ENCODE measurements around the gene RAB3IL1.

Gene RAB3IL1

GRCh38 chr11:61862714-61863547 is 54.4 kb downstream of the RAB3IL1 start:
- DNase-seq, result no peak

DNA sequence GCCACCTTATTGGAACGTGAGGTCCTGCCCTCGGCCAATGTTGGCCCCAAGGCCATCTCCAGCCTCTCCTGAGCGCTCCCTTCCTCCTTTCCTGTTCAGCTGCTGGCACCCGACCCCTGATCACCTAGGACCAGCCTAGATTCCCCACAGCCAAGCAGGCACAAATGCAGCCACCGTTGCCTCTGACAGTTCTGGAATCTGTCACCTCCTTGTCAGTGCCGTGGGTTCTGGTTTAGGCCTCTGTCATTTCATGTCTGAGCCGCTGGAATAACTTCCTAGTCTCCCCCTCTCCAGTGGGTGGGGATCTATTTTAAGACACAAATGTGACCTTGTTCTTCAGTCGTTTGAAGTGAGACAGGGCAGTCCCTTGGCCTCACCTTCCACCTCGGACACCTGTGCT is 55.7 kb downstream of the RAB3IL1 start:
- DNase-seq, result no peak

DNA sequence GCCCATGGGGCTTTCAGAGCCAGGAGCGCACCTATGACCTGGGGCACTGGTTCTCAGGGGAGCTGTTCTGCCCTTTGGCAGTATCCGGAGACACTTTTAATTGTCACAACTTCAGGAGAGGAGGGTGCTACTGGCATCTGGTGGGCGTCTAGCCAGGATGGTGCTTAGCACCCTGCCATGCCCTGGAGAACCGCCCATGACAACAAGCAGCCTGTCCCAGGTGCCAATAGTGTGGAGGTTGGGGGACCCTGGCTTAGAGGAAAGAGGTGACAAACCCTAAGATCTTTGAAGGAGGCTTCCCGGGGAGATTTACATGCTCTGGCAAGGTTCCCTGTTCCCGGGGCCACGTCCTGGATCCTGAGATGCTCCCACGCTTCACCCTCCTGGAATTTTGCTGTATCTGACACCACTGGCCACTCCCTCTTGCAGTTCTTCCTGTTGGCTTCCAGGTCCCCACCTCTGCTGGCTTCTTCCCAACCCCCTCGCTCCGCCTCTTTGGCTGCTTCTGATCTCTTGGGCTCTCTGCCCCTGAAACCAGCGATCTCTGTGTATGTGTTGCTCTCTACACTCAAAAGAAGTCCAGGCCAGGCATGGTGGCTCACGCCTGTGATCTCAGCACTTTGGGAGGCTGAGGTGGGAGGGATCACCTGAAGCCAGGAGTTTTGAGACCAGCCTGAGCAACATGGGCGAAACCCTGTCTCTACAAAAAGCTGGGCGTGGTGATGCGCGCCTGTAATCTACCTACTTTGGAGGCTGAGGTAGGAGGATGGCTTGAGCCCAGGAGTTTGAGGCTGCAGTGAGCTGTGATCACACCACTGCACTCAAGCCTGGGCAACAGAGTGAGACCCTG is 57.1 kb downstream of the RAB3IL1 start:
- no peak for DNase-seq

DNA sequence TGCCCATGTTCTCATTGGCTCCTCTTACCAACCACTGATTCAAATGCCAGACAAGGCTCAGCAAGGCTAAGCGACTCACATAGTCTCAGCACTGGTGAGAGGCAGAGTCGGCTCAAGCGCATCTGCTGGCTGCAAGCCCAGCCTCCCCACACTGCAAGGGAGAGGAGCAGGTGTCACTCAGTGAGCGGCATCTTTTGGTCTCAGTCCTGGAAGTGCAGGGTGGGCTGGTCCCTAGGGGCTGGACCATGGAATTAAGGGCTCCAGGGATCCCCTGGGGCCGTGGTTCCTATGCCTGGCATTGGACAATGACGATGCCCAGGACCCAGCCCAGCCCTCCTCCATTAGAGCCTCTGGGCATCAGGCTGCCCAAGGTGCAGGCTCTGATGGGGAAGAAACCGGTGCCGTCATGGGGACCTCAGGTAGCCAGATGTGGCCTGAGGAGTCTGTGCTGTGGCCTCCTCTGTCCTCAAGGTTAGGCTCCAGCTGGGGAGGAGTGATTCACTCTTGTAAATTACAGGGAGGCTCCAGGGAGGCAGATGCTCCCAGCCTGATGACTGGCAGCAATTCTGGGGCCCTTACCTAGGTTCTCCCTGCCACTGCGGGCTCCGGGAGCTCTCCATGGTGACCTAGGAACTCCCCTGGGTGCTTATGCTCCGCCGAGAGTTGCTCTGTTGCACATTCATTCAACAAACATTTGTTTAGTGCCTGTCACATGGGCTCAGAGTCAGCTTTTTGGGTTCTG is 61.3 kb downstream of the RAB3IL1 start:
- DNase-seq, result no peak

DNA sequence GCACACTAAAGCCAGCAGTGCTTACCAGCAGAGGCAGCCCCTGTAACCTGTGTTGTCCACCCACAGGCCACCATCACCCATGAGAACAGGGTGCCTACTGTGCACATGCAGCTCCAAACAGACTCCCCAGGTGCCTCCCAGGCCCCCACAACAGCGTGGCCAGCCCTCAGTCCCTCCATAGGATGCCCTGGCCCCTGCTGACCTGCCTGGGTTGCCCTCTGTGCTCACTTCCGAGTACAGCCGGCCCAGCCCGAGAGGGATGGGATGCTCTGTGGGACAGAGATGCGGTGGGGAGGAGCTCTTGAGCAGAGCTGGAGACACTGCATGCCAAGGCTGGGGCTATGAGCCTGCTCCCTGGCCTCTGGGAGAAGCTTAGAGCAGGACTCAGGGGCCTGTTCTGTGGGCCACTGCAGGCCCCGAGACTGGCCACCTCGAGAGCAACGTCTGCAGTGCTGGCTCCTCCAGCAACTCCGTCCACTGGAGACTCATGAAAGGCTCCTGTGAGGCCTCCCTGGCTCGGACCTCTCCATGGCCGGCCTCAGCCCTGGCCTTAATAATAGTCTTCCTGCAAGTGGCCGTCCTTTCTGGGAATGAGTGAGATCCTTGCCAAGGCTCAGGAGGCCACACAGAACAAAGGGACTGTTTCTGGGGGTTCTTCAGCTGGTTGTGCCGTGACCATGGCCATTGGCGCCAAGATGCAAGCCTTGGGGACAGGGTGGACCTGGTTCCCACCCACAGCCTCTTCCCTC is 62.2 kb downstream of the RAB3IL1 start:
- DNase-seq, result no peak

GRCh38 chr11:61854206-61854895 is 63.0 kb downstream of the RAB3IL1 start:
- DNase-seq, result no peak

DNA sequence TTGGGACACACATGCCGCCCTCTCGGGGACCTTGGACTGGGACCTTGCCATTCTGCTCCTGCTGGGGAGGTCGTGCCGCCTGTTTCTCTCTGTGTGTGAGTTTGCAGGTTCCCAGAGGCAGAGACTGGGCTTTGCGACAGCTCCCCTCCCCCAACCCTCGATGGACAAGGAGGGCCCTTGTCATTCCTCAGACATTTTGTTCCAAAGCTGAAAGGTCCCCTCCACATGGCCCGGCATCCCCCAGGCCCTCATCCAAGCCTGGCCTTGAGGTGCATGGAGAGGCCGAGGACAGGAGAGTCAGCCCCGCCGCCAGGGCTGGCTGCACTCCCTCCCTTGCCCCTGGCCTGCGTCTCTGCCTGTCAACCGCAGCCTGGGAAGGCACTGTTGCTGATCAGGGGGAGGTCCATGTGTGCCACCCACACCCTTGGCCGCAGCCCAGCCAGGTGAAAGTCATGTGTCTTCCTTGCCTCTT is 63.6 kb downstream of the RAB3IL1 start:
- no peak for DNase-seq

- DNase-seq, result no peak
Observed at GRCh38 chr11:61851900-61852295, 65.5 kb downstream of the RAB3IL1 start.

- DNase-seq, result no peak
Observed at GRCh38 chr11:61851113-61851899, 66.1 kb downstream of the RAB3IL1 start.

GRCh38 chr11:61850687-61851086 is 66.7 kb downstream of the RAB3IL1 start:
- no peak for DNase-seq

- DNase-seq, result no peak
Observed at GRCh38 chr11:61848631-61849030, 68.7 kb downstream of the RAB3IL1 start.

DNA sequence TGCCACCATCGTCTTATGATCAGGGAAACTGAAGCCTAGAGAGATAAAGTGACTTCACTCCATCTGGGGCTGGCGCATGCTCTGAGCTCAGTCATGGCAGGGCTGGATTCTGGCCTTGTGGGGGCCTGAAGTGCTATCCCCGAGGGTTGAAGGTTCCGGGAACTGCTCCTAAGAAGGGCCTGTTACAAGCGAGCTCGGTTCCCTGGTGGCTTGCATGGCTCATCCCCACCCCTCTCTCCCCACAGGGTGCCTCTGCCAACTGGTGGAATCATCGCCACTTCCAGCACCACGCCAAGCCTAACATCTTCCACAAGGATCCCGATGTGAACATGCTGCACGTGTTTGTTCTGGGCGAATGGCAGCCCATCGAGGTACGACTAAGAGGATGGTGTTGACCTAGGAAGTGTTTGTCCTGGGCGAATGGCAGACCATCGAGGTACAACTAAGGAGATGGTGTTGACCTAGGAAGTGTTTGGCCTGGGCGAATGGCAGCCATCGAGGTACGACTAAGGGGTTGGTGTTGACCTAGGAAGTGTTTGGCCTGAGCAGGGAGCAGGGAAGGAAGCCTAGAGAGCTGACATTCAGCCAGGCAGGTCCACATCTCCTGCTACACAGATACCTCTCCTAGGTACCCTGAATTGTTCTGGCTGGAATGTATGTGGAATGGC is 69.3 kb downstream of the RAB3IL1 start:
- no peak for DNase-seq
